ENCODE results near the gene HMGN3. TPM values are rescaled to one million over a fixed set of nuclear protein-coding genes. Genes with fewer than 3 reads are reported as not detected.

HMGN3 gene
- 41.1 to 78.6 TPM (median 51.0 TPM) in 3 replicates for polyA plus RNA-seq
- 46.8 TPM for polyA plus RNA-seq (2011; ENCODE audit: low read depth)
- polyA plus RNA-seq (2011; cell fraction: cytosol; rRNA removed): 35.6 and 46.5 TPM in 2 replicates
- polyA plus RNA-seq (2011; cell fraction: nucleus; rRNA removed): 23.3 and 54.2 TPM in 2 replicates
- polyA plus RNA-seq (2012; ENCODE audit: low replicate concordance): 33.8 and 51.5 TPM in 2 replicates
- polyA minus RNA-seq: 2.1 to 8.8 TPM (median 5.9 TPM) in 3 replicates
- polyA minus RNA-seq (2011; cell fraction: cytosol; rRNA and poly(A)+ RNA removed): 12.5 TPM
- 1.9 and 5.7 TPM in 2 replicates for polyA minus RNA-seq (2011; cell fraction: nucleus; rRNA and poly(A)+ RNA removed)

- Histone ChIP-seq H3K4me2 (ENCODE audit: control insufficient read depth, extremely low read depth, insufficient read depth, low read depth, low read length) (peak within 1 kb of the TSS; percentile 94), H3K27me3 (ENCODE audit: control insufficient read depth, extremely low read depth, insufficient read depth, low read length) (no peaks in the 10 kb centered on the region)
These were observed at the start of gene HMGN3 for GRCh38 chr6:79234150-79235022. HMGN3 (minus strand) TSS chr6:79234682.

GRCh38 chr6:79280756-79281155 is 46.3 kb upstream of the HMGN3 start:
- no peak overlapping the region for H2AFZ ChIP-seq (ENCODE audit: control insufficient read depth, low read length)
- no peak overlapping the region for H3K9ac ChIP-seq (ENCODE audit: control insufficient read depth, extremely low read depth, insufficient read depth, low read length)
- H3K4me1 ChIP-seq (ENCODE audit: control insufficient read depth, extremely low read depth, insufficient read depth, low read length): peaks cover 5% of the 10 kb centered on the region
- TF ChIP-seq EZH2 (IDR thresholded peaks at IDR 0.05; ENCODE audit: low read length) (no peak), CTCF (optimal IDR thresholded peaks at IDR 0.05 in 1 of 3, IDR thresholded peaks at IDR 0.05 in 1 of 3, conservative IDR thresholded peaks at IDR 0.05 in 1 of 3; ENCODE audit: extremely low read depth in 1 of 3, insufficient read depth in 2 of 3, low read length in 3 of 3) (no peak)
- dilution Hi-C loops (cut with MboI; ENCODE audit: extremely low pct_ligation_motif_present, low sequenced_read_pairs): no loop called here
- H3K27ac ChIP-seq (ENCODE audit: control insufficient read depth, insufficient read depth, low read length): no peak overlapping the region
- H3K9me1 ChIP-seq (ENCODE audit: control insufficient read depth, extremely low read depth, insufficient read depth, low read length): no peaks in the 10 kb centered on the region
- H4K20me1 ChIP-seq (ENCODE audit: control insufficient read depth, extremely low read depth, insufficient read depth, low read length): no peaks in the 10 kb centered on the region
- FAIRE-seq (no peak), DNase-seq (ENCODE audit: low read depth, low spot score) (no peak)
- no peak overlapping the region for H3K4me2 ChIP-seq (ENCODE audit: control insufficient read depth, extremely low read depth, insufficient read depth, low read depth, low read length)
- no peak overlapping the region for H3K4me3 ChIP-seq (ENCODE audit: control insufficient read depth in 2 of 3, extremely low read depth in 1 of 3, insufficient read depth in 2 of 3, low read depth in 1 of 3, low read length in 3 of 3)
- H3K79me2 ChIP-seq (ENCODE audit: control insufficient read depth, insufficient read depth, low read length): no peaks in the 10 kb centered on the region
- H3K36me3 ChIP-seq (ENCODE audit: control insufficient read depth in 2 of 2, extremely low read depth in 1 of 2, insufficient read depth in 2 of 2, low read length in 2 of 2): no peaks in the 10 kb centered on the region
- H3K9me3 ChIP-seq (ENCODE audit: control insufficient read depth, low read depth, low read length): no peaks in the 10 kb centered on the region
- no peaks in the 10 kb centered on the region for H3K27me3 ChIP-seq (ENCODE audit: control insufficient read depth, extremely low read depth, insufficient read depth, low read length)

More at GRCh38 chr6:79234150-79235022, at the start of gene HMGN3:
- no peaks in the 10 kb centered on the region for H3K9me3 ChIP-seq (ENCODE audit: control insufficient read depth, low read depth, low read length)
- H3K79me2 ChIP-seq (ENCODE audit: control insufficient read depth, insufficient read depth, low read length): peaks cover 2% of the 10 kb centered on the region
- peak within 1 kb of the TSS; percentile 89 for H2AFZ ChIP-seq (ENCODE audit: control insufficient read depth, low read length)
- FAIRE-seq (peak; percentile 13), DNase-seq (ENCODE audit: low read depth, low spot score) (no peak)
- peak within 1 kb of the TSS; percentile 89 for H3K9ac ChIP-seq (ENCODE audit: control insufficient read depth, extremely low read depth, insufficient read depth, low read length)
- peak within 1 kb of the TSS; percentile 91 for H3K27ac ChIP-seq (ENCODE audit: control insufficient read depth, insufficient read depth, low read length)
- H3K36me3 ChIP-seq (ENCODE audit: control insufficient read depth in 2 of 2, extremely low read depth in 1 of 2, insufficient read depth in 2 of 2, low read length in 2 of 2): no peaks in the 10 kb centered on the region
- no peaks in the 10 kb centered on the region for H3K9me1 ChIP-seq (ENCODE audit: control insufficient read depth, extremely low read depth, insufficient read depth, low read length)
- peaks cover 9% of the 10 kb centered on the region for H3K4me1 ChIP-seq (ENCODE audit: control insufficient read depth, extremely low read depth, insufficient read depth, low read length)
- dilution Hi-C loops (cut with MboI; ENCODE audit: extremely low pct_ligation_motif_present, low sequenced_read_pairs): no loop called here
- H4K20me1 ChIP-seq (ENCODE audit: control insufficient read depth, extremely low read depth, insufficient read depth, low read length): no peaks in the 10 kb centered on the region
- H3K4me3 ChIP-seq (ENCODE audit: control insufficient read depth in 2 of 3, extremely low read depth in 1 of 3, insufficient read depth in 2 of 3, low read depth in 1 of 3, low read length in 3 of 3): peak within 1 kb of the TSS; percentile 66 to 89 (median 86)
- no peak for TF ChIP-seq EZH2 (IDR thresholded peaks at IDR 0.05; ENCODE audit: low read length)
- peak in 2 of 3 experiments; percentile 22 to 36 for TF ChIP-seq CTCF (optimal IDR thresholded peaks at IDR 0.05 in 1 of 3, IDR thresholded peaks at IDR 0.05 in 1 of 3, conservative IDR thresholded peaks at IDR 0.05 in 1 of 3; ENCODE audit: extremely low read depth in 1 of 3, insufficient read depth in 2 of 3, low read length in 3 of 3)

Measured in keratinocyte (primary cell).